ENCODE results near the gene DNAJC15.

DNA sequence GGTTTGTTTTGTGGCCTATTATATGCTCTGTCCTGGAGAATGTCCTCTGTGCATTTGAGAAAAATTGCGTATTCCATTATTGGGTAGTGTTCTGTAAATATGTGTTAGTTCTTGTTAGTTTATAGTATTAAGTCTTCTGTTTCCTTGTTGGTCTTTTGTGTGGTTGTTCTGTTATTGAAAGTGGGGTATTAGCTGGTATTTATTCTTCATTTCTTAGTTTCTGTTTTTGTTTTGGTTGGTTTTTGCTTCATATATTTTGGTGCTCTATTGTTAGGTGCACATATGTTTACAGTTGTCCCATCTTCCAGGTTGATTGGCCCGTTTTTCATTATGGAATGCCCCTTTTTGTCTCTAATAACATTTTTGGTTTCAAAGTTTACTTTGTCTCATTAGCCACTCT is 77.3 kb downstream of the DNAJC15 start:
- no peak for TF ChIP-seq YY1 (IDR thresholded peaks at IDR 0.05; ENCODE audit: insufficient read depth, insufficient read length)
- no peak for TF ChIP-seq ZNF274 (IDR thresholded peaks at IDR 0.05; ENCODE audit: low read depth, low read length)
- TF ChIP-seq SUZ12 (IDR thresholded peaks at IDR 0.05; ENCODE audit: extremely low read depth, insufficient read depth, insufficient read length): no peak
